Suprapubic skin (tissue), 4 donors: Measurements from ENCODE around the gene GPR35. TPM values are rescaled to one million over a fixed set of nuclear protein-coding genes. Genes with fewer than 3 reads are reported as not detected.

Experiments
- DNase-seq, 2 donors: peaks; one replicate each; pipeline ENCODE4 v3.0.0-alpha.2; 2019; ENCODE audit warnings: low spot score in 2 of 2
- H3K27ac ChIP-seq: fragments of 200-600 bp; sonication (generic); one replicate; pipeline ENCODE4 v1.5.1; 2019
- H3K27me3 ChIP-seq: fragments of 200-600 bp; sonication (generic); one replicate; pipeline ENCODE4 v1.5.1; 2019
- H3K36me3 ChIP-seq: fragments of 200-600 bp; sonication (generic); one replicate; pipeline ENCODE4 v1.5.1; 2019
- H3K4me1 ChIP-seq: fragments of 200-600 bp; sonication (generic); one replicate; pipeline ENCODE4 v1.5.1; 2019
- H3K4me3 ChIP-seq: fragments of 200-600 bp; sonication (generic); one replicate; pipeline ENCODE4 v1.5.1; 2019; ENCODE audit warnings: mild to moderate bottlenecking
- H3K9me3 ChIP-seq: fragments of 200-600 bp; sonication (generic); one replicate; pipeline ENCODE4 v1.5.1; 2019
- CTCF ChIP-seq, 2 donors: fragments of 200-600 bp in 1 of 2; fragments of 450-650 bp in 1 of 2; sonication (generic) in 1 of 2; IDR thresholded peaks; one replicate each; pipeline ENCODE4 v1.5.1; 2016 to 2019; ENCODE audit warnings: antibody characterized with exemption in 2 of 2, mild to moderate bottlenecking in 1 of 2, moderate library complexity in 1 of 2
- EP300 ChIP-seq: sonication (generic); formaldehyde crosslinking; IDR thresholded peaks from one replicate; pipeline ENCODE4 v1.6.1; 2017; ENCODE audit warnings: antibody characterized with exemption
- POLR2A ChIP-seq, 2 donors: fragments of 450-650 bp; IDR thresholded peaks; one replicate each; pipeline ENCODE4 v1.6.1; 2017; ENCODE audit warnings: antibody characterized with exemption in 2 of 2, mild to moderate bottlenecking in 2 of 2, moderate library complexity in 2 of 2
- POLR2AphosphoS5 ChIP-seq, 3 donors: sonication (generic); formaldehyde crosslinking; IDR thresholded peaks; one replicate each; pipeline ENCODE4 v1.6.1; 2017; ENCODE audit warnings: antibody characterized with exemption in 3 of 3
- WGBS: methylation state at CpG from one replicate; pipeline ENCODE4 v1.1.5; 2018; 5-methylcytosine and 5-hydroxymethylcytosine counted together
- total RNA-seq, 4 donors: library from RNA; depleted of rRNA; stranded (reverse); fragments of >200 nt; gene quantifications; one replicate each; pipeline ENCODE4 v1.1.0, GENCODE V29; 2016

Gene GPR35, protein sequence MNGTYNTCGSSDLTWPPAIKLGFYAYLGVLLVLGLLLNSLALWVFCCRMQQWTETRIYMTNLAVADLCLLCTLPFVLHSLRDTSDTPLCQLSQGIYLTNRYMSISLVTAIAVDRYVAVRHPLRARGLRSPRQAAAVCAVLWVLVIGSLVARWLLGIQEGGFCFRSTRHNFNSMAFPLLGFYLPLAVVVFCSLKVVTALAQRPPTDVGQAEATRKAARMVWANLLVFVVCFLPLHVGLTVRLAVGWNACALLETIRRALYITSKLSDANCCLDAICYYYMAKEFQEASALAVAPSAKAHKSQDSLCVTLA
- total RNA-seq: 1 to 10 TPM; 1.4 to 7.5 (median 2.5) TPM

DNA sequence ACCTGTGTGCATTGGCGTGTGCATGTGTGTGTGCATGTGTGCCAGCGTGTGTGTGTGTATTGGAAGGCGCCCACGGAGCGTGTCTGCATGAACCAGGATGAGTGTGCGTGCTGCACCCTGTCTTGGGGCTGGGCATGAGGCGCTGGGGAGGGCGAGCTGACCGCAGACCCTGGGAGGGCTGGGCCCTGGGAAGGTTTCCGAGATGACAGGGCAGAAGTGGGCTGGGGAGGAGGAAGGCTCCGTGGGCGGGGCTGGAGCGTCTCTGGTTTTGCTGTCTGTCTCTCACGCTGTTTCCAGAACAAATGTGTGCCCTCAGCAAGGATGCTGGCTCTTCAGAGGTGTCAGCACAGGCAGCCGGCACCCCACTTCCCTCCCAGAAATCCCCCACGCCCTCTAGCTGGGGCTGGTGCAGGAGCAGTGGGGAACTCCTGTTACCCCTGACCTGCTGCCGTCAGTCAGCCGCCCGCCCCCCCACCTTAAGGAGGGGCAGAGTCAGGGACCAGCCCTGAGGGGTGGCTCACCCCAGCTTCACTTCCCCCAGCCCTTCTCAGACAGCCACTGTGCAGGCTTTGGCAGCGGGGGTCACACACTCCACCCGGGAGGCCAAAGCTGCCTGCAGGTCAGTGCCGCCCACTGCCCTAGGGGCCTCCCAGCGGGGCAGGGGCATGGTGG, at the start of gene GPR35:
TSS of gene GPR35 (plus strand) at position 531 of the 672 bp plus-strand sequence. CDS start 4,473 bp downstream, outside the sequence.
- 36% methylated on average over 12 of the region's 23 CpGs for WGBS
- no peak within 1 kb of the TSS for H3K4me3 ChIP-seq
- no peaks in the 10 kb centered on the region for H3K9me3 ChIP-seq
- peaks cover 5% of the 10 kb centered on the region for H3K4me1 ChIP-seq
- no peak for TF ChIP-seq EP300
- TF ChIP-seq POLR2A (IDR thresholded peaks at IDR 0.05): no peak
- TF ChIP-seq CTCF (IDR thresholded peaks at IDR 0.05): no peak
- no peak for TF ChIP-seq POLR2AphosphoS5 (IDR thresholded peaks at IDR 0.05)
- DNase-seq: peak; percentile 61 to 79
- no peaks in the 10 kb centered on the region for H3K36me3 ChIP-seq
- H3K27ac ChIP-seq: no peak within 1 kb of the TSS
- H3K27me3 ChIP-seq: no peaks in the 10 kb centered on the region

DNA sequence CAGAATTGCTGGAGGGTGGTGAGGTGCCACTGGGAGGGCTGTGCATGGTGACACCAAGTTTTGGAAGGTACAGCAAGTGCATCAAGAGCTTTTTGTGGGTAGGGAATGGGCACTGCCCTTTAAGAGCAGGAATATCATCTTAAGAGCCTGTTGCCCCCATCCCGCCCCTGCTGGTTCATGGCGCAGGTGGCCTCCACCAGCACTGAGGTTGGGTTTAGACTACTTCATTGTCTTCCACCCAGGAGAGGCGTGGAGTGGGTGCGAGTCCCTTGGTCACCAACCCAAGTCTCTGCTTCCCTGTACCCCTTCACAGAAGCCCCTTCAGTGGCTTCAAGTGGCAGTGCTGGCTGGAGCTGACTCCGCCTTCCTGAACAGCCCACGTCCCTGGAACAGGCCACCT, 49.2 kb upstream of the GPR35 start:
- Histone ChIP-seq H3K27ac (no peak overlapping the region), H3K9me3 (no peaks in the 10 kb centered on the region), H3K4me1 (peaks cover 66% of the 10 kb centered on the region), H3K4me3 (no peak overlapping the region), H3K27me3 (no peaks in the 10 kb centered on the region), H3K36me3 (peaks cover 71% of the 10 kb centered on the region)
- WGBS: 79% methylated on average over 6 of the region's 6 CpGs
- TF ChIP-seq POLR2AphosphoS5 (IDR thresholded peaks at IDR 0.05) (no peak), POLR2A (IDR thresholded peaks at IDR 0.05) (no peak), CTCF (IDR thresholded peaks at IDR 0.05) (no peak), EP300 (no peak)
- no peak for DNase-seq

GRCh38 chr2:240576436-240577205, 48.7 kb upstream of the GPR35 start:
- 94% methylated on average over 15 of the region's 32 CpGs for WGBS
- H3K4me1 ChIP-seq: peaks cover 60% of the 10 kb centered on the region
- peaks cover 70% of the 10 kb centered on the region for H3K36me3 ChIP-seq
- no peaks in the 10 kb centered on the region for H3K9me3 ChIP-seq
- no peak overlapping the region for H3K27ac ChIP-seq
- no peaks in the 10 kb centered on the region for H3K27me3 ChIP-seq
- no peak for TF ChIP-seq EP300
- no peak for TF ChIP-seq CTCF (IDR thresholded peaks at IDR 0.05)
- TF ChIP-seq POLR2AphosphoS5 (IDR thresholded peaks at IDR 0.05): no peak
- no peak for TF ChIP-seq POLR2A (IDR thresholded peaks at IDR 0.05)
- DNase-seq: no peak
- H3K4me3 ChIP-seq: no peak overlapping the region

GRCh38 chr2:240577281-240578109, 47.8 kb upstream of the GPR35 start:
- DNase-seq: no peak
- TF ChIP-seq POLR2A (IDR thresholded peaks at IDR 0.05) (no peak), POLR2AphosphoS5 (IDR thresholded peaks at IDR 0.05) (no peak), EP300 (no peak), CTCF (IDR thresholded peaks at IDR 0.05) (no peak)
- H3K27me3 ChIP-seq: no peaks in the 10 kb centered on the region
- no peaks in the 10 kb centered on the region for H3K9me3 ChIP-seq
- WGBS: 87% methylated on average over 9 of the region's 26 CpGs
- peaks cover 57% of the 10 kb centered on the region for H3K4me1 ChIP-seq
- no peak overlapping the region for H3K4me3 ChIP-seq
- peaks cover 61% of the 10 kb centered on the region for H3K36me3 ChIP-seq
- no peak overlapping the region for H3K27ac ChIP-seq
